ENCODE data around the gene SDHAF3.
"Not testable (repeated sequence)": the region's sequence is repeated elsewhere in the genome, so short reads cannot be mapped to it uniquely, and the experiment has no call there.

SDHAF3 gene

DNA sequence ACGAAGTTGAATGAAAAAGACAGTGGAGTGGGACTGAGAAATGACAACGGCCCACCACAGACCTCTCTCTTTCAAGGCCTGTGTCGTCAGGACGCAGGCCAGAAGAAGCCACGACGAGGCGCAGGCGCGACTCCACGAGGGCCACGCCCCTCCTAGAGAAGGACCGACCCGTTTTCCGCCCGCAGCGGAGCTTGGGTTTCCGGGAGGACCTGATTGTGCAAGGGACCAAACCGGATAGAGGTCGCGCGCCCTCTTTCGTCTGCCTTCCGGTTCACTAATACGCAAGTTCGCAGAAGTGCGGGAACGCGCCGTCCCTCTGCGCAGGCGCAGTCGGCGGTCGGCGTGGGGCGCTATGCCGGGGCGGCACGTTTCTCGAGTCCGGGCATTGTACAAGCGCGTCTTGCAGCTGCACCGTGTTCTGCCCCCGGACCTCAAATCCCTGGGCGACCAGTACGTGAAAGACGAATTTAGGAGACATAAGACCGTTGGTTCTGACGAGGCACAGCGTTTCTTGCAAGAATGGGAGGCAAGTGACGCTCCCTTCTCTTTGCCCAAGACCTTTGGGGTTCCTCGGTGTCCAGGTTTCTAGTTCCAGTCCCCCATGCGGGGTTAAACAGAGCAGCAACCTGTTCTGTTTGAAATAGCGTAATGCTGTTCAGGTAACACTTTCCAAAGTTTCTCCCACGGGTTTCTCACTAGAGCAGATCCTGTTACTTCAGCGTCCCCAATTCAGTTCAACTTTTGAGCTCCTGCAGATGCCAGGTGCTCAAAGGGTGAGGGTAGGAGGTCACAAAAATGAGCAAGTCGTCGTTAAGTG, at the start of gene SDHAF3:
Gene SDHAF3 (plus strand): TSS at position 327 of the 817 bp plus-strand sequence. CDS start 26 bp downstream, at position 353.
- peak; percentile 97 to 98 for DNase-seq

DNA sequence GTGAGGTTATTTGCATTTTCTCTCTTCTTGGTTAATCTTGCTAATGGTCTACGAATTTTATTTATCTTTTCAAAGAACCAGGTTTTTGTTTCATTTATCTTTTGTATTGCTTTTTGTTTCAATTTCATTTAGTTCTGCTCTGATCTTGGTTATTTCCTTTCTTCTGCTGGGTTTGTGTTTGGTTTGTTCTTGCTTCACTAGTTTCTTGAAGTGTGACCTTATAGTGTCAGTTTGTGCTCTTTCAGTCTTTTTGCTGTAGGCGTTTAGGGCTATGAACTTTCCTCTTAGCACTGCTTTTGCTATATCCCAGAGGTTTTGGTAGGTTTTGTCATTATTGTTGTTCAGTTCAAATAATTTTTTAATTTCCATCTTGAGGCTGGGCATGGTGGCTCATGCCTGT, 45.5 kb upstream of the SDHAF3 start:
- DNase-seq, result not testable (repeated sequence)

DNA sequence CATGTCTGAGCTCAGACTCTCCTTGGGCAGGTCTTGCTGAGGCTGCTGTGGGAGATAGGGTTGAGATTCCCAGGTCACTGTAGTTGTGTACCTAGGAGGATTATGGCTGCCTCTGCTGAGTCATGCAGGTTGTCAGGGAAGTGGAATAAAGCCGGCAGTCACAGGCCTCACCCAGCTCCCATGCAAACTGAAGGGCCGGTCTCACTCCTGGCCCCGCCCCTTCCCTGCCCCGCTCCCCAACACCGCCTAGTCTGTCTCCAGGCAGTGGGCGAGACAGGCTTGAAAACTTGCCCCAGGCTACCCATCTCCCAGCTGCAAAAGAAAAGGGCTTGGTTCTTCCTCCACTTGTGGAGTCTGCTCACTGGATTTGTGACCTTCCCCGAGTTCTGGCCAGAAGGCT, 41.6 kb upstream of the SDHAF3 start:
- no peak for DNase-seq

DNA sequence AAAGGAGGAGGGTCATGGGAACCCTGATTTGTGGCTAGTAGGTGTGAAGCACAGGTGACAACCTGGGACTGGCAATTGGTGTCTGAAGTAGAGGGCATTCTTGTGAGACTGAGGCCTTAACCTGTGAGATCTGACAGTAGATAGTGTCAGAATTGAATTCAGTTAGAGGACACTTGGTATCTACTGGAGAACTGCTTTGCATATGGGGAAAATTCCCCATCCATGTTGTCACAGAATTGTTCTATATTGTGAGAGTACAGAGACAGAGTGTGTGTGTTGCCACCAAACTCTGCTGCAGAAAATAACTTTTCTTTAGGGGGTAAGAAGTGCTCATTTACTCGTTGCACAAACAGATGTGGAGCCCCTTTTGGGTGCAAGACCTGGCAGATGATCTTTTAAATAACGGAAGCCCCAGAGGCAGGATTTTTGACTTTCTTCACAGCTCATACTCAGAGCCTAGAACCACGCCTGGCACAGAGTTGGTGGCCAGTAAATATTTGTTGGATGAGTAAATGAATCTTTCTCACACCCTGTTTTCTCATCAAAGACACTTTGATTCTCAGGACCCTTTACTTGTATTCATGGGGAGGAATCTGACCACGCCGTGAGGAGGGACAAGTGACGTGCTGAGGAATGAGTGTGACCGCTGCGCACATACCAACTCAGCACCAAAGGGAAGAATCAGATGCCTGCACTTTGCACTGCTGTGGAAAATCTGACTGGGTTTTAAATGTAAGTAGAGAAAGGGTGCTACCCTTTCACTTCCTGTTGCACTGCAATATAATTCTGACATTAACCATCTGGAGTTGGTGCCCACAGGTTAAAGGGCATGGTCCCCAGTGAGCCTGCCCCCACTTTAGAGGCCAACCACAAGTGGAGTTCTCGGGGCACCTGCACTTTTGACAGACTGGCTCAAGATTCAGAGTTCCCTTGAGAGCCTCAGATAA, 39.2 kb upstream of the SDHAF3 start:
- DNase-seq, result no peak

DNA sequence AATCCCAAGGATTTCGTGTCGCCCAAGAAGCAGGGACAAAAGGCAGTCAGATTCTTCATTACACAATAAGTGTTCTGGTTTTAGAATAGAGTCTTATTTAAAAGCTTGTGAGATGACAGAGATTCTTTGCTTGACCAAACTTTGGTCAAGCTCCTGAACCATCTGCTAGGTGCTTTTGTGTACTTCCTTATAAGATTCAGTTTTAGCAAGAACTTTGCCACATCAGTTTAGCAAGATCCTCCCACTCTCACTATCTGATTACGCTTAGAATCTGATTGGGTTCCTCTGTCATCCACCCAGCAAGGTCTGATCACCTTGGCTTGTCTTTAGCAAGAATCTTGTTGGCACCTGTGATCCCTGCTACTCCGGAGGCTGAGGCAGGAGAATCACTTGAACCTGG, 38.2 kb upstream of the SDHAF3 start:
- DNase-seq, result no peak

DNA sequence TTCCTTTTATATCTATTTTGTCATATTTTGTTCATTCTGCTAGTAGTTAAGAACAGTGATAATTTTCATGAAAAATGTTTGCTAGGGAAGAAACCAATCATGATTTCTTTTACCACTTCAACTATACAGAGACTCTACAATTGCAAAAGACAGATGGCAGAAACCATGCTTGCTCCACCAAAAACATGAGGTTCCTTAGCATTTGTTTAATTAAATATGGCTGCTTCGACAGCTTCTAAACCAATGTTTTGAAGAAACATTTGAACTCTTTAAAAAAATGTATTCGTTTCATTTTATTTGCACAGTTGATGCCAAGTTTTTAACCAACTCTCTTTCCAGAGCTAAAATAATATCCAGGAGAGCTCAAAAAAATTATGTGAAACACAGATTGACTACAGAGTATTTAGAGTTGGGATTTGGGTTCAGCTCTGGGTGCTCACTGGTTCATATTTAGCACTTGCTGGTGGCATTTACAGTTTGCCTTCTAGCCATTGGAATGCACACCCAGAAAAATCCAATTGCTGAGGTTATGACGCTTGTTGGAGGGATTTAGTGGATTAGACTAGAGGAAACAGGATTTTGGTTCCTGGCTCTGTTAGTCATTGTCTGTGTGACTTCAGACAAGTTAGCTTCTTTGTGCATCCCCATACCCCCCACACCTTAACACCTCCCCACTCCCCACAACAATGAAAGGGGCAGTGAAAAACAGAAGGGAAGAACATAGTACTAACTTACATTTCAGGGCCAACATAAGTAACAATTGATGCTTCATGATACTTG, 35.8 kb upstream of the SDHAF3 start:
- DNase-seq, result no peak

DNA sequence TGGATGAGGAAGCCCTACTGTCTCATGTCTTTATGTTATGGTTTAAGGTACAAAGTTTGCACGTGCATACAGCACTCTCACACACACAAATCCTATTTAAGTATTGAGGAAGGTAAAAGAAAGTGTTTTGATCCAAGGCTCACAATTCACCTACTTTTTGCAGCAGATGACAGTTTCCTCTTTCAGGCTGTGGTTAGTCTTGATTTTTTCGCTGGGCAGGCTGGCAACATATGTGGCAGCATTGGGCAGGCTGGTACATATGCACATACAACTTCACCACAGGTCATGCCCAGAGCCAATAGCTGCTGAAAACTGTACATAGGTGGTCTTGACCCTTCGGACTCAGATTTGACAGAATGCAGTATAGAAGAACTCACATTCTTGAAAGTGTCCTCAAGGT, 29.1 kb upstream of the SDHAF3 start:
- no peak for DNase-seq

DNA sequence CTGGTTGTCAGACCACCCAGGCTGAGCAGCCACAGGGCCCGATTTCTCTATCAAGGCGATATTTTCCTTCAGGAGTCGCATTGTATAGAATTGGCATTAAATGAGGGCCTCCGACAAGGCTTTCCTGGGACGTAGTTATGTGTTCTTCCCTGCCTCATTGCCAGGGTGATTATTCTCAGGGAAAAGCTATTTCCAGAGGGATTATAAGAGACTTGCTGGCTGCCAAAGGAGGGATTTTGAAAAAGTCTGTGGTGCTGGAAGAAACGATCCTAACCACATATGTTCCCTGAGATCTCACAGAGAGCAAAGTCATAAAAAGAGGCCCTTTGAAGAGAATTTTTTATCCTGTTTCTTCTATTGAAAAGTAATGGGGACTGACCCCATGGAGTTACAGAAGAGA, 27.7 kb upstream of the SDHAF3 start:
- no peak for DNase-seq

DNA sequence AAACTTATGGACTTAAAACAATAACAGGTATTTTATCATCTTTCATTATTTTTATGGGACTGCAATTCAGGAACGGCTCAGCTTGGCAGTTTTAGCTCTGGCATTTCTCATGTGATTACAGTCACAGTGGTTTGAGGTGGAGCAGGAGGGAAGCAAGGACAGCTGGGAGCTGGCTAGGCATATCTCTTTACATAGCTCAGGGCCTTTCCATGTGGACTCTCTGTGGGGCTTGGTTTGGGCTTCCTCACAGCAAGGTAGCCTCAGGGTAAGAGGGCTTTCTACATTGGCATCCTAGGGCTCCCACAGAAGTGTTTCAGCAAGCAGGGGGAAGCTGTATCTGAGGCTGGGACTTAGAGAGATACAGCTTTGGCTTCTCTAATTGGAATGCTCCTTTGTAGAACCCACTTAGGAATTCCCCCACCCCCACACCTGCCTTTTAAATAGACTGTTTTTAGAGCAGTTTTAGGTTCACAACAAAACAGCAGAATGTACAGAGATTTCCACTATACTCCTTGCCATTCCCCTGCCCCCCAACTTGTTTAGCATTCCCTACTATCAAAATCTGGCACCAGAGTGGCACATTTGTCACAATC, 26.6 kb upstream of the SDHAF3 start:
- DNase-seq, result no peak

DNA sequence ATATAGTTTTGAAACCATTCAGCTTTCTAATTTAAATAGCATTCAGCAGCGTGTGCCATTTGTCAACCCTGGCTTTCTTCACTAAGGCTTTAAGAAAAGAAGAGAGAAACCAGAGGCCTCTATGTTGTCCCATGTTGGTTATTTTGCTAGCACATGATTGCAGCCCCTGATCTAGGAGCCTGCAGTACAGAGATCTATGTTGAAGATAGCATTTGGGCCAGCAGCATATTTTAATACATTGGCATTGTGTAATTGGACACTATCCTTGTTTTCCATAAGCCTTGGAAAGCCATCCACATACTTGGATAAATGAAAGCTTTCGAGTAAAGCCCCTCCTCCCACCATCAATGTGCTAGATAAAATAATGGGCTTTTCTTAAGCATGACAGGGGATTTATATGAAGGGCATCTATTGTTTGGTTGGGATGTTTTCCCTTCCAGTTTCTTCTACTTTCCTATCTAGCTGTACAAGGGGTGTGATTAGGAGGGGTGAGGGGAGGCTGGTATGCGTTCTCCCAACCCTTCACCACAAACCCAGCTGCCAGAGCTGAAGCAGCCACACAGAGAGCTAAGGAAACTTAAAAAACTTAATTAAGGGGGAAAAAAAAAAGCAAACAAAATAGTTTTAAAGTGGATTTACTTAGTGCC, 23.1 kb upstream of the SDHAF3 start:
- no peak for DNase-seq

DNA sequence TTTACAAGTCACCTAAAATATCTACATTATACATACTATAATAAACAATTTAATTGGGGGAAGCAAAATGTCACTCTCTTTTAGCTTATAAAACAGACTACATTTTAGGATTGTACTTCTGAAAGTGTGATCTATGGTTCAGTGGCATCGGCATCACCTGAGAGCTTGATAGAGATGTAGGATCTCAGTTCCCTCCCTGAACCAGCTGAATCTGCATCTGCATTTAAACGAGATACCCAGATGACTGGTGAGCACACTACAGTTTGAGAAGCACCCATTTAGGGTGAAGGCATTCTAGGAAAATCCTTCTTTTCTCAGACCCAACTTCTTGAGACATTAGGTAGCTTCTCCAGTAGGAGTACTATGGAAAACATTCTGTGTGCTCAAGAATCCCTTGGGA, 21.5 kb upstream of the SDHAF3 start:
- DNase-seq, result no peak

DNA sequence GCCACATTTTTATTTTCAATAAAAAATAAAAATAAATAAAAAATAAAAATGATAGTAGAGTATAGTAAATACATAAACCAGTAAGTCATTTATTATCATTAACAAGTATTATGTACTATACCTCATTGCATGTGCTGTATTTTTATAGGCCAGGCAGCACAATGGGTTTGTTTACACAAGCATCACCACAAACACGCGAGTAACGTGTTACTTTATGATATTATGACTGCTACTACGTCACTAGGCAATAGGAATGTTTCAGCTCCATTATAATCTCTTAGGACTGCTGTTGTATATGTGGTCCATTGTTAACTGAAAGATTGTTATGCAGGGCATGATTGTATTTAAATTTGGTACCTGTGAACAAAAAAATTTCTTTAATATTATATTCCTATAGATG, 20.8 kb upstream of the SDHAF3 start:
- no peak for DNase-seq

DNA sequence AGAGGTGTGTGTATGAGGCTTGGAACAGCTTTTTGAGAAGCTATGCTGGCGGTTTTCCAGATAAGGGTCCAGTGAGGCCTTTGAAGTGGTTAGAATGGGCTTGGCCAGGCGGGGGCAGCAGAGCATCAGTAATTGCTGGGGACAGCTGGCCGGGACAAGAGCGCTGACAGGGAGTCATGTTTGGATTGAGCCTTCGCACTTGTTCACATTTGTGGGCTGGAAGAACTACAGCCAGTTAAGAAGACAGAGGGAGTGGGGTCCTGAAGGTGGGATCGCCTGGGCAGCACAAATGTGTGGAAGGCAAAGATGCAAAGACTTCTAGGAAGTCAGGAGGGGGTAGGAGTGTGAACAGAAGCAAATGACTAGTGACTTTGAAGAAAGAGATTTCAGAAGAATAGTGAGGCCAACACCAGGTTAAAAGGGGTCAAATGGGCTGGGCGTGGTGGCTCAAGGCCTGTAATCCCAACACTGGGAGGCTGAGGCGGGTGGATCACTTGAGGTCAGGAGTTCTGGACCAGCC, 12.7 kb upstream of the SDHAF3 start:
- peak; percentile 47 to 64 for DNase-seq

DNA sequence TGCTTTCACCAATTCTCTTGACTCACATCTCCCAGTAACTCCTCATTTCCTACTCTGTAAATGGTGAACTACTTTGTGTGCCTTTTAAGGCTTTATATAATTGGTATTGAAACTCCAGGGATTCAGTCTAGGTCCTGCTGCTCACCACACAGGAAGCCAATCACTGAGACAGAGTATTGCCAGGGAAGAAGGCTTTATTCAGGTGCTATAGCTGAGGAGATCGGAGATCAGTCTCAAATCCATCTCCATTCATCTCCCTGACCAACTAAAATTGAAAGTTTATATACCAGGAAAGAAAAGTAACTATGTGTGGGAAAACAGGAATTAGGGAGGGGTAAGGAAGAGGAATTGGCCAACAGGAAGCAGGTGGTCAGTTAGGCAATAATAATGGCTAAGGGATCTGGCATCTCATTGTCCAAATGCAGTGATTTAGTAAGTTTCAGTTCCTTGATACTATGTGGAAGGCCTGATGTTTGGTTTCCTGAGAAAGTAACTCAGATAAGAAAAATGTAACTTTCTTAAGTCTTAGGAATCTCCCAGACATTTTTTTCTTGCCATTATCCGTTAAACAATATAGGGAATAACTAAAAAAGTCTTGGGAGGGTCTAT, 10.2 kb upstream of the SDHAF3 start:
- DNase-seq, result no peak

DNA sequence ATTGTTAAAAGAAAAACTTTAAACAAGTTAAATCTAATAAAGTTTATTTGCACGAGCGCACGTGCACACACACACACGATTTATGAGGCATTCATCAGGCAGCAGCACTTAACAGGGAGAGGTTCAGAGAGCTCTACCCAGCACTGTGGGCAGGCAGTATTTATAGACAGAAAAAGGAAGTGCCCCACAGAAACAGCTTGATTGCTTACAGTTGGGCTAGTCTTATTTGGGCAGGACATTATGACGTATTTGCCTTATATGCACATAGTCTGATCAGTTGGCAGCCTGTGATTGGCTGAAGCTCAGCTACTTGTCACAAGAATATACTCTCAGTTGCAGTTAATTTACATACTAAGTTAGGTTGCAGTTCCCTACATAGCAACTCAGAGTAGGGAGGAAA, 1.2 kb upstream of the SDHAF3 start:
- no peak for DNase-seq

DNA sequence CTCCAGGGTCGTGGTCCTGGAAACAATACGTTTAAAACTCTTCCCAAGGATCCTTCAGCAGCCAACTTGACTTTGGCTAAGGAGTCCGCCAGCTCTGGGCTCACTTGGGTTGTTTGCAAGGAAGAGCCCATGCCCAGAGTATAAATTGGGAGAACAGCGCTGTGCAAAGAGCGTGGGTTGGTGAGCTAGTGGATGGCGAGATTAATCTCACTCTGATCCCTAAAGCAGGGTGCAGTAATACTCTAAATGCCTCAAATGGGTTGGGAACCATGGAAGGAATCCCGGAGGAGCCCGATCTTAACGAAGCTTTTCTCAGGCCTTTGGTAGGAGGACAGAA, 495 bp upstream of the SDHAF3 start:
- no peak for DNase-seq

DNA sequence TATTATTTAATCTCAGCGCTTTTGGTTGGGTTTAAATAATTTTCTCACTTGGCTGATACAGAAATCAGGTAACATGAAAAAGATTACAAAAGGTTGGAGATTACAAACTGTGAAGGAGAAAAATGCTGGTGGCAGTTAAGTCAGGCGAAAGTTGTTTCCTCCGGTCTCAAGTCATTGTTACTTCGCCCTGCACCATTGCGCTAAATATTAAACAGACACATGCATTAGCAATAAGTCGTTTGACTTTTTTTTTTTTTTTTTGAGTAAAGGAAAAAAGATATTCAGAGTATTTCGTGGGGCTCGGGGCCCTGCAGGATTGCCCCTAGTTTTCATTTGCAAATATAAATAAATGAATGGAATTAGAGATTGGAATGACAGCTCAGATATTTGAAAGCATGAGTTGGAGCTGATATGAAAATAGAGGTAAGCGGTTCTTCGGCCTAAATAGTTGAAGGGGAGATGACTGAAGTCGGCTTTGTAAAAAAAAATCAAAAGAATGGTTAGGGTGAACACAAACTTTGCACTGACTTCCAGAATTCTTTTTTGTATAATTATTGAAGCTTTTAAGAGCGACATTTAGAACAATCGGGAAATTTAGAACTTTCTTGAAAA, 914 bp downstream of the SDHAF3 start:
- no peak for DNase-seq

DNA sequence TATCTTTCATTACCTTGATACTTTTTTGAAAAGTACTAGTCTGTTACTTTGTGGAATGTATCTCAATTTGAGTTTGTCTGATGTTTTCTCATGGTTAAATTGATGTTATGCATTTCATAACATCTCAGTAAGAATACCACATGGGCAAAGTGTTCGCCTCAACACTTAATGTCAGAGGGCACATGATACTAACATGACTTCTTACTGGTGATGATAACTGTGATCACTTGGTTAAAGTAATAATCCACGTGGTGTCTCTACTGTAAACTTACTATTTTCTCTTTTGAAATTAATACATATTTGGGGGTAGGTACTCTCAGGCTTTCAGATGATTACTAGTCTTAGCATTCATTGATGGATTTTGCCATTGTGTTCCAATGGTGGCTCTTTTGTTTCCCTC, 2.2 kb downstream of the SDHAF3 start:
- no peak for DNase-seq

DNA sequence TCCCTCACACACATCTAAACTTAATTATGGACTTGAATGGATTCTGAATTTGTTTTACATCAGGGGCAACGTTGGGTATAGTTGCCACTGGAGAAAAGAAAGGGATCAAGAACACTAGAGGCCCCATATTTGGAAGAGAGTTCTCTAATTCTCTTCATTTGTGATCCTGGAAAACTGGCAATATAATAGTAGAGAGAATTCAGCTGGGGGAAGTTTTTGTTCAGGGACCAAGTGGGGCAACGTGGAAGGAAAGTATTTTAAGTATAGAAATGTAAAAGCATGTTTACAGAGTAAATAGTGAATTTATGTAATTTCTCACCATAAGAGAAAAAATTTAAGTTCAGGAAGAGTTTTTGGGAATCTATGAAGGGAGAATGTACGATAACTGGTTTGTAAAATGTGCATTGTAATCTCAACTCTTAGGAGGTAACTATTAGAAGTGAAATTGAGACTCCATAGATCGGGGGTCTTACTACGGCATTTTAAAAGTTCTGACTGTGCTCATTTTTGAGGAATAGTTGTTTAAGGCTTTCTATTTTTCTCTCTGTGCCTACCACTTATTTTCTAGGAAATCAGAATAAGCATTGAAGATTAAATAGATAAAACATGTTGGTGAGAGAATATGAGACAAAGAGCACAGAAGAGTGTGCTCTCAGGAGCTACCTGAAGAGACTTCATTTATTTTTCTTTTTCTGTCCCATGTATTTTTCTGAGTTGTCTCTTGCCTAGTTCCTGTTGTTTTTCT, 3.4 kb downstream of the SDHAF3 start:
- no peak for DNase-seq

DNA sequence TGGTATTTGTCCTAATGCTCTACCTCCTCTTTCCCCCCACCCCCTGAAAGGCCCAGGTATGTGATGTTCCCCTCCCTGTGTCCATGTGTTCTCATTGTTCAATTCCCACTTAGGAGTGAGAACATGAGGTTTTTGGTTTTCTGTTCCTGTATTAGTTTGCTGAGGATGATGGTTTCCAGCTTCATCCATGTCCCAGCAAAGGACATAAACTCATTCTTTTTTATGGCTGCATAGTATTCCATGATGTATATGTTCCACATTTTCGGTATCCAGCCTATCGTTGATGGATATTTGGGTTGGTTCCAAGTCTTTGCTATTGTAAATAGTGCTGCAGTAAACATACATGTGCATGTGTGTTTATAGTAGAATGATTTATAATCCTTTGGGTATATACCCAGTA, 5.6 kb downstream of the SDHAF3 start:
- DNase-seq, result not testable (repeated sequence)
